ENCODE data around the gene UBXN7. TPM values are rescaled to one million over a fixed set of nuclear protein-coding genes. Genes with fewer than 3 reads are reported as not detected.

UBXN7 gene
- total and polyA plus RNA-seq, 9 of the 15 experiments (the other 6 are each of a cell fraction or from before 2014, with no cell fraction given): 3.5 to 44.6 (median 13.4) TPM

GRCh38 chr3:196356556-196356955 is 75.7 kb downstream of the UBXN7 start:
- Histone ChIP-seq H3K9me1 (ENCODE audit: control insufficient read depth, insufficient read depth, low read length) (no peaks in the 10 kb centered on the region), H4K20me1 (replicated peaks; ENCODE audit: control insufficient read depth, insufficient read depth, low read length) (no peaks in the 10 kb centered on the region; the same call in 1 of the 2 replicates), H2AFZ (ENCODE audit: low read depth, low read length) (no peak overlapping the region), H3K27ac (ENCODE audit: extremely low read depth, low read depth, low read length) (no peak overlapping the region), H3K9ac (ENCODE audit: insufficient read depth in 1 of 2, low read depth in 2 of 2, low read length in 2 of 2) (no peak overlapping the region), H3K4me1 (replicated peaks in 1 of 2; ENCODE audit: control insufficient read depth in 2 of 2, insufficient read depth in 2 of 2, low read length in 2 of 2) (peaks cover 0 to 7% of the 10 kb centered on the region in 2 experiments; a peak in 2 of 5 replicates), H3K27me3 (ENCODE audit: control insufficient read depth in 2 of 2, insufficient read depth in 2 of 2, low read length in 2 of 2) (no peaks in the 10 kb centered on the region), H3K36me3 (ENCODE audit: control insufficient read depth, insufficient read depth, low read length) (peaks cover 57% of the 10 kb centered on the region), H3K4me3 (no peak overlapping the region), H3K79me2 (ENCODE audit: control insufficient read depth, insufficient read depth, low read length) (no peaks in the 10 kb centered on the region), H3K9me3 (replicated peaks; ENCODE audit: control insufficient read depth, insufficient read depth, low read depth, low read length) (no peaks in the 10 kb centered on the region), H3K4me2 (ENCODE audit: insufficient read depth, low read length) (no peak overlapping the region)
- 83% methylated on average over 4 of the region's 4 CpGs for WGBS (ENCODE audit: insufficient coverage, low coverage, missing lambda C conversion rate)
- BruUV-seq (replicated peaks): no TSS peak
- in situ Hi-C loops (cut with MboI) (no loop called here), intact Hi-C loops (cut with micrococcal nuclease) (no loop called here)
- no peak for ATAC-seq
- no peak for FAIRE-seq
- CTCF ChIA-PET (ENCODE audit: low intra/inter-chr PET ratio): no interaction called here
- POLR2A ChIA-PET: interaction anchor here (0.7 kb wide), 1 partner anchor 14 kb away, joined by 3 read pairs; no protein-coding TSS in a partner anchor
- TF ChIP-seq ESRRA (IDR thresholded peaks at IDR 0.05; ENCODE audit: borderline replicate concordance, low read depth) (no peak), MGA (IDR thresholded peaks at IDR 0.05) (no peak), CCAR2 (IDR thresholded peaks at IDR 0.05; ENCODE audit: low read depth, low read length) (no peak), SMARCE1 (IDR thresholded peaks at IDR 0.05) (no peak), ZZZ3 (IDR thresholded peaks at IDR 0.05) (no peak), ZFP36 (IDR thresholded peaks at IDR 0.05; ENCODE audit: low read depth, low read length, partially characterized antibody) (no peak)
- no peak for DNase-seq (ENCODE audit: extremely low read depth in 1 of 4, low spot score in 3 of 4)

Data from K562 (cell line).